Measurements from ENCODE around the gene MMP11. TPM values are rescaled to one million over a fixed set of nuclear protein-coding genes. Genes with fewer than 3 reads are reported as not detected.

Gene MMP11
- polyA plus RNA-seq, 3 donors = not detected

- 72% methylated on average over 12 of the region's 12 CpGs for WGBS (ENCODE audit: insufficient coverage)
- Histone ChIP-seq H4K20me1 (ENCODE audit: insufficient read depth, low read length) (no peaks in the 10 kb centered on the region), H3K9me3 (replicated peaks in 1 of 2; ENCODE audit: control insufficient read depth in 1 of 2, insufficient read depth in 1 of 2, low read length in 2 of 2) (no peaks in the 10 kb centered on the region), H2AFZ (ENCODE audit: insufficient read depth, low read depth, low read length, poor library complexity, severe bottlenecking) (peak overlapping the region; percentile 98), H3K4me2 (replicated peaks; ENCODE audit: extremely low read depth, low read length, poor library complexity, severe bottlenecking) (peak overlapping the region; percentile 98), H3K27ac (ENCODE audit: low read depth in 1 of 2, low read length in 2 of 2) (no peak overlapping the region), H3K9ac (ENCODE audit: insufficient read depth, low read length, poor library complexity, severe bottlenecking) (no peak overlapping the region), H3K79me2 (ENCODE audit: insufficient read depth, low read length) (peaks cover 6% of the 10 kb centered on the region), H3K36me3 (replicated peaks in 1 of 2; ENCODE audit: control insufficient read depth in 1 of 2, insufficient read depth in 2 of 2, low read length in 2 of 2) (peaks cover under 1 to 4% of the 10 kb centered on the region in 2 donors), H3K4me3 (replicated peaks in 1 of 3; ENCODE audit: low read depth in 2 of 3, low read length in 3 of 3) (peak overlapping the region in 1 of 3 experiments; percentile 86), H3K27me3 (ENCODE audit: control insufficient read depth in 2 of 2, insufficient read depth in 2 of 2, low read length in 2 of 2) (no peaks in the 10 kb centered on the region), H3K4me1 (ENCODE audit: control insufficient read depth in 1 of 2, insufficient read depth in 2 of 2, low read length in 2 of 2) (peaks cover 22 to 26% of the 10 kb centered on the region in 2 donors)
- DNase-seq = no peak
- Mint-ChIP-seq H3K4me3 (peak overlapping the region; percentile 80 to 92), H3K9me3 (peaks cover 0 to 2% (median 0%) of the 10 kb centered on the region in 7 donors), H3K36me3 (peaks cover 1 to 4% of the 10 kb centered on the region in 2 donors), H3K27me3 (ENCODE audit: low read depth in 3 of 3) (no peaks in the 10 kb centered on the region), H3K27ac (peak overlapping the region in 1 of 7 donors; percentile 13), H3K4me1 (peaks cover 30% of the 10 kb centered on the region)
- TF ChIP-seq, protein P1, sequence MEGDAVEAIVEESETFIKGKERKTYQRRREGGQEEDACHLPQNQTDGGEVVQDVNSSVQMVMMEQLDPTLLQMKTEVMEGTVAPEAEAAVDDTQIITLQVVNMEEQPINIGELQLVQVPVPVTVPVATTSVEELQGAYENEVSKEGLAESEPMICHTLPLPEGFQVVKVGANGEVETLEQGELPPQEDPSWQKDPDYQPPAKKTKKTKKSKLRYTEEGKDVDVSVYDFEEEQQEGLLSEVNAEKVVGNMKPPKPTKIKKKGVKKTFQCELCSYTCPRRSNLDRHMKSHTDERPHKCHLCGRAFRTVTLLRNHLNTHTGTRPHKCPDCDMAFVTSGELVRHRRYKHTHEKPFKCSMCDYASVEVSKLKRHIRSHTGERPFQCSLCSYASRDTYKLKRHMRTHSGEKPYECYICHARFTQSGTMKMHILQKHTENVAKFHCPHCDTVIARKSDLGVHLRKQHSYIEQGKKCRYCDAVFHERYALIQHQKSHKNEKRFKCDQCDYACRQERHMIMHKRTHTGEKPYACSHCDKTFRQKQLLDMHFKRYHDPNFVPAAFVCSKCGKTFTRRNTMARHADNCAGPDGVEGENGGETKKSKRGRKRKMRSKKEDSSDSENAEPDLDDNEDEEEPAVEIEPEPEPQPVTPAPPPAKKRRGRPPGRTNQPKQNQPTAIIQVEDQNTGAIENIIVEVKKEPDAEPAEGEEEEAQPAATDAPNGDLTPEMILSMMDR (IDR thresholded peaks at IDR 0.05) = no peak
- intact Hi-C loops (cut with micrococcal nuclease) = no loop called here
Observed at GRCh38 chr22:23749841-23750301, 22.8 kb upstream of the MMP11 start.

GRCh38 chr22:23750367-23750713 lies 22.3 kb upstream of the MMP11 start:
- Histone ChIP-seq H3K4me1 (ENCODE audit: control insufficient read depth in 1 of 2, insufficient read depth in 2 of 2, low read length in 2 of 2) (peaks cover 22 to 26% of the 10 kb centered on the region in 2 donors), H2AFZ (ENCODE audit: insufficient read depth, low read depth, low read length, poor library complexity, severe bottlenecking) (peak overlapping the region; percentile 98), H4K20me1 (ENCODE audit: insufficient read depth, low read length) (no peaks in the 10 kb centered on the region), H3K9me3 (replicated peaks in 1 of 2; ENCODE audit: control insufficient read depth in 1 of 2, insufficient read depth in 1 of 2, low read length in 2 of 2) (no peaks in the 10 kb centered on the region), H3K36me3 (replicated peaks in 1 of 2; ENCODE audit: control insufficient read depth in 1 of 2, insufficient read depth in 2 of 2, low read length in 2 of 2) (no peaks in the 10 kb centered on the region), H3K4me3 (replicated peaks in 1 of 3; ENCODE audit: low read depth in 2 of 3, low read length in 3 of 3) (peak overlapping the region; percentile 50 to 86 (median 76)), H3K27me3 (ENCODE audit: control insufficient read depth in 2 of 2, insufficient read depth in 2 of 2, low read length in 2 of 2) (no peaks in the 10 kb centered on the region), H3K9ac (ENCODE audit: insufficient read depth, low read length, poor library complexity, severe bottlenecking) (peak overlapping the region; percentile 81), H3K79me2 (ENCODE audit: insufficient read depth, low read length) (peaks cover 6% of the 10 kb centered on the region), H3K27ac (ENCODE audit: low read depth in 1 of 2, low read length in 2 of 2) (peak overlapping the region in 1 of 2 donors; percentile 87), H3K4me2 (replicated peaks; ENCODE audit: extremely low read depth, low read length, poor library complexity, severe bottlenecking) (peak overlapping the region; percentile 98)
- H3K4me1 Mint-ChIP-seq = peaks cover 30% of the 10 kb centered on the region
- no peak for DNase-seq
- H3K4me3 Mint-ChIP-seq = peak overlapping the region; percentile 80 to 92
- 27% methylated on average over 5 of the region's 5 CpGs for WGBS (ENCODE audit: insufficient coverage)
- TF ChIP-seq, protein P1 (IDR thresholded peaks at IDR 0.05) = no peak
- H3K9me3 Mint-ChIP-seq = peaks cover 0 to 2% (median 0%) of the 10 kb centered on the region in 7 donors
- no peaks in the 10 kb centered on the region for H3K36me3 Mint-ChIP-seq
- H3K27ac Mint-ChIP-seq = peak overlapping the region in 6 of 7 donors; percentile 18 to 89 (median 64)
- intact Hi-C loops (cut with micrococcal nuclease) = no loop called here
- H3K27me3 Mint-ChIP-seq (ENCODE audit: low read depth in 3 of 3) = no peaks in the 10 kb centered on the region

Measured in CD14-positive monocyte (primary cell).